OCI-LY1 (cell line): Measurements from ENCODE around the gene CKAP2.

Source experiments
- EZH2 ChIP-seq: fragments of 200-600 bp; sonication (generic), shearing (Covaris generic); IDR thresholded peaks from 2 replicates; pipeline ENCODE4 v1.8.0; 2017; ENCODE audit warnings: borderline replicate concordance, mixed run types, mild to moderate bottlenecking, antibody characterized with exemption, low read length, moderate library complexity, mixed read lengths
- TF ChIP-seq, protein P1 (sequence below): fragments of 200-600 bp; sonication (generic), shearing (Covaris generic); IDR thresholded peaks from 2 replicates; pipeline ENCODE4 v1.5.1; 2017; ENCODE audit warnings: mild to moderate bottlenecking, antibody characterized with exemption, low read length, moderate library complexity, mixed read lengths

DNA sequence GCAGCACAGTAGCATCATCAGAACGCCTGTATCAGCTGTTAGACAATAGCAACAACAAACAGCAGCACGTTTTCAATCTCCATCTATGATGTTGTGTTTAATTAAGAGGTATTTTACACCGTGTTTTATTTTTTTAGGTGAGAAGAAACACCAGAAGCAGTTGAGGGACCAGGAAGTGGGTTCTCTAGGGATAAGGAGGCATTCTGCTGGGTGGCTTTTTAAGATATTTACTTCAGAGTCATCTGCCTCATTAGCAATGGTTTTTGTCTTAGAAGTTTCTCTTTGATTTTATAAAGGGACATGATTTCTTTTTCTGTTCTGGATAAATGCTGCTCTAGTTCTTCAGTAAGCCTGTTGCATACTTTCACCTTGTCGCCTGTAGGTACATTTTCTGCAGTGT, 8.2 kb downstream of the CKAP2 start:
- TF ChIP-seq, protein P1, sequence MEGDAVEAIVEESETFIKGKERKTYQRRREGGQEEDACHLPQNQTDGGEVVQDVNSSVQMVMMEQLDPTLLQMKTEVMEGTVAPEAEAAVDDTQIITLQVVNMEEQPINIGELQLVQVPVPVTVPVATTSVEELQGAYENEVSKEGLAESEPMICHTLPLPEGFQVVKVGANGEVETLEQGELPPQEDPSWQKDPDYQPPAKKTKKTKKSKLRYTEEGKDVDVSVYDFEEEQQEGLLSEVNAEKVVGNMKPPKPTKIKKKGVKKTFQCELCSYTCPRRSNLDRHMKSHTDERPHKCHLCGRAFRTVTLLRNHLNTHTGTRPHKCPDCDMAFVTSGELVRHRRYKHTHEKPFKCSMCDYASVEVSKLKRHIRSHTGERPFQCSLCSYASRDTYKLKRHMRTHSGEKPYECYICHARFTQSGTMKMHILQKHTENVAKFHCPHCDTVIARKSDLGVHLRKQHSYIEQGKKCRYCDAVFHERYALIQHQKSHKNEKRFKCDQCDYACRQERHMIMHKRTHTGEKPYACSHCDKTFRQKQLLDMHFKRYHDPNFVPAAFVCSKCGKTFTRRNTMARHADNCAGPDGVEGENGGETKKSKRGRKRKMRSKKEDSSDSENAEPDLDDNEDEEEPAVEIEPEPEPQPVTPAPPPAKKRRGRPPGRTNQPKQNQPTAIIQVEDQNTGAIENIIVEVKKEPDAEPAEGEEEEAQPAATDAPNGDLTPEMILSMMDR: no peak
- TF ChIP-seq EZH2: no peak
